ENCODE measurements around the gene ATP8B3. TPM values are rescaled to one million over a fixed set of nuclear protein-coding genes. Genes with fewer than 3 reads are reported as not detected.

ATP8B3 gene
- total and polyA plus RNA-seq, 10 of the 15 experiments (the other 5 are each of a cell fraction or from before 2014, with no cell fraction given) = 0.13 to 1.7 (median 0.52) TPM

- Histone ChIP-seq H3K4me1 (ENCODE audit: control insufficient read depth, insufficient read depth, low read length) (no peaks in the 10 kb centered on the region), H3K9me3 (replicated peaks; ENCODE audit: control insufficient read depth, insufficient read depth, low read length) (peaks cover 2% of the 10 kb centered on the region; the same call in 1 of the 3 replicates), H3K79me2 (ENCODE audit: control insufficient read depth, insufficient read depth, low read length) (no peaks in the 10 kb centered on the region), H4K20me1 (ENCODE audit: control insufficient read depth, insufficient read depth) (no peaks in the 10 kb centered on the region), H3K36me3 (ENCODE audit: control insufficient read depth in 2 of 2, insufficient read depth in 2 of 2, low read length in 1 of 2) (no peaks in the 10 kb centered on the region), H3K4me3 (no peak overlapping the region), H3K4me2 (ENCODE audit: control insufficient read depth, insufficient read depth) (no peak overlapping the region), H3K27me3 (replicated peaks in 1 of 2; ENCODE audit: control insufficient read depth in 2 of 2, insufficient read depth in 2 of 2, low read length in 1 of 2) (no peaks in the 10 kb centered on the region; a peak in 1 of 4 replicates), H2AFZ (ENCODE audit: control insufficient read depth, low read depth, low read length) (no peak overlapping the region), H3K9ac (ENCODE audit: control insufficient read depth, insufficient read depth, low read length) (no peak overlapping the region), H3K27ac (ENCODE audit: control insufficient read depth, insufficient read depth) (no peak overlapping the region)
- FAIRE-seq (no peak), ATAC-seq (no peak), DNase-seq (ENCODE audit: low read depth, low spot score) (no peak)
- intact Hi-C loops (cut with micrococcal nuclease; ENCODE audit: unreplicated experiment) (no loop called here), in situ Hi-C loops (cut with MboI) (no loop called here)
- ChIA-PET RAD21 (ENCODE audit: unreplicated experiment) (no interaction called here), POLR2A (no interaction called here), CTCF (no interaction called here), SMC1A (ENCODE audit: uncharacterized antibody, unreplicated experiment) (no interaction called here)
- WGBS (ENCODE audit: insufficient coverage, insufficient replicate concordance, low lambda C conversion rate, missing lambda C conversion rate) = 52% methylated on average over 8 of the region's 8 CpGs
- BruUV-seq (replicated peaks) = no TSS peak
- no peak for TF ChIP-seq NFYA (IDR thresholded peaks at IDR 0.05; ENCODE audit: borderline replicate concordance, low read depth, low read length)
- TF ChIP-seq, protein P1, sequence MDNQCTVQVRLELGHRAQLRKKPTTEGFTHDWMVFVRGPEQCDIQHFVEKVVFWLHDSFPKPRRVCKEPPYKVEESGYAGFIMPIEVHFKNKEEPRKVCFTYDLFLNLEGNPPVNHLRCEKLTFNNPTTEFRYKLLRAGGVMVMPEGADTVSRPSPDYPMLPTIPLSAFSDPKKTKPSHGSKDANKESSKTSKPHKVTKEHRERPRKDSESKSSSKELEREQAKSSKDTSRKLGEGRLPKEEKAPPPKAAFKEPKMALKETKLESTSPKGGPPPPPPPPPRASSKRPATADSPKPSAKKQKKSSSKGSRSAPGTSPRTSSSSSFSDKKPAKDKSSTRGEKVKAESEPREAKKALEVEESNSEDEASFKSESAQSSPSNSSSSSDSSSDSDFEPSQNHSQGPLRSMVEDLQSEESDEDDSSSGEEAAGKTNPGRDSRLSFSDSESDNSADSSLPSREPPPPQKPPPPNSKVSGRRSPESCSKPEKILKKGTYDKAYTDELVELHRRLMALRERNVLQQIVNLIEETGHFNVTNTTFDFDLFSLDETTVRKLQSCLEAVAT (IDR thresholded peaks at IDR 0.05) = no peak
- TF ChIP-seq, protein P2, sequence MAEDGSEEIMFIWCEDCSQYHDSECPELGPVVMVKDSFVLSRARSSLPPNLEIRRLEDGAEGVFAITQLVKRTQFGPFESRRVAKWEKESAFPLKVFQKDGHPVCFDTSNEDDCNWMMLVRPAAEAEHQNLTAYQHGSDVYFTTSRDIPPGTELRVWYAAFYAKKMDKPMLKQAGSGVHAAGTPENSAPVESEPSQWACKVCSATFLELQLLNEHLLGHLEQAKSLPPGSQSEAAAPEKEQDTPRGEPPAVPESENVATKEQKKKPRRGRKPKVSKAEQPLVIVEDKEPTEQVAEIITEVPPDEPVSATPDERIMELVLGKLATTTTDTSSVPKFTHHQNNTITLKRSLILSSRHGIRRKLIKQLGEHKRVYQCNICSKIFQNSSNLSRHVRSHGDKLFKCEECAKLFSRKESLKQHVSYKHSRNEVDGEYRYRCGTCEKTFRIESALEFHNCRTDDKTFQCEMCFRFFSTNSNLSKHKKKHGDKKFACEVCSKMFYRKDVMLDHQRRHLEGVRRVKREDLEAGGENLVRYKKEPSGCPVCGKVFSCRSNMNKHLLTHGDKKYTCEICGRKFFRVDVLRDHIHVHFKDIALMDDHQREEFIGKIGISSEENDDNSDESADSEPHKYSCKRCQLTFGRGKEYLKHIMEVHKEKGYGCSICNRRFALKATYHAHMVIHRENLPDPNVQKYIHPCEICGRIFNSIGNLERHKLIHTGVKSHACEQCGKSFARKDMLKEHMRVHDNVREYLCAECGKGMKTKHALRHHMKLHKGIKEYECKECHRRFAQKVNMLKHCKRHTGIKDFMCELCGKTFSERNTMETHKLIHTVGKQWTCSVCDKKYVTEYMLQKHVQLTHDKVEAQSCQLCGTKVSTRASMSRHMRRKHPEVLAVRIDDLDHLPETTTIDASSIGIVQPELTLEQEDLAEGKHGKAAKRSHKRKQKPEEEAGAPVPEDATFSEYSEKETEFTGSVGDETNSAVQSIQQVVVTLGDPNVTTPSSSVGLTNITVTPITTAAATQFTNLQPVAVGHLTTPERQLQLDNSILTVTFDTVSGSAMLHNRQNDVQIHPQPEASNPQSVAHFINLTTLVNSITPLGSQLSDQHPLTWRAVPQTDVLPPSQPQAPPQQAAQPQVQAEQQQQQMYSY (CRISPR knock-in tag; IDR thresholded peaks at IDR 0.05) = no peak
- TF ChIP-seq IRF4 (IDR thresholded peaks at IDR 0.05; ENCODE audit: low read depth, low read length) = no peak
- TF ChIP-seq TCF3 (IDR thresholded peaks at IDR 0.05; ENCODE audit: borderline replicate concordance, insufficient read depth, low read depth, low read length) = no peak
- TF ChIP-seq SMAD5 (IDR thresholded peaks at IDR 0.05; ENCODE audit: low read depth) = no peak
- no peak for TF ChIP-seq PAX5 (IDR thresholded peaks at IDR 0.05; ENCODE audit: borderline replicate concordance, low read depth, low read length)
- TF ChIP-seq, protein P3, sequence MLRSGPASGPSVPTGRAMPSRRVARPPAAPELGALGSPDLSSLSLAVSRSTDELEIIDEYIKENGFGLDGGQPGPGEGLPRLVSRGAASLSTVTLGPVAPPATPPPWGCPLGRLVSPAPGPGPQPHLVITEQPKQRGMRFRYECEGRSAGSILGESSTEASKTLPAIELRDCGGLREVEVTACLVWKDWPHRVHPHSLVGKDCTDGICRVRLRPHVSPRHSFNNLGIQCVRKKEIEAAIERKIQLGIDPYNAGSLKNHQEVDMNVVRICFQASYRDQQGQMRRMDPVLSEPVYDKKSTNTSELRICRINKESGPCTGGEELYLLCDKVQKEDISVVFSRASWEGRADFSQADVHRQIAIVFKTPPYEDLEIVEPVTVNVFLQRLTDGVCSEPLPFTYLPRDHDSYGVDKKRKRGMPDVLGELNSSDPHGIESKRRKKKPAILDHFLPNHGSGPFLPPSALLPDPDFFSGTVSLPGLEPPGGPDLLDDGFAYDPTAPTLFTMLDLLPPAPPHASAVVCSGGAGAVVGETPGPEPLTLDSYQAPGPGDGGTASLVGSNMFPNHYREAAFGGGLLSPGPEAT (IDR thresholded peaks at IDR 0.05; ENCODE audit: low read depth) = no peak
- TF ChIP-seq, protein P4, sequence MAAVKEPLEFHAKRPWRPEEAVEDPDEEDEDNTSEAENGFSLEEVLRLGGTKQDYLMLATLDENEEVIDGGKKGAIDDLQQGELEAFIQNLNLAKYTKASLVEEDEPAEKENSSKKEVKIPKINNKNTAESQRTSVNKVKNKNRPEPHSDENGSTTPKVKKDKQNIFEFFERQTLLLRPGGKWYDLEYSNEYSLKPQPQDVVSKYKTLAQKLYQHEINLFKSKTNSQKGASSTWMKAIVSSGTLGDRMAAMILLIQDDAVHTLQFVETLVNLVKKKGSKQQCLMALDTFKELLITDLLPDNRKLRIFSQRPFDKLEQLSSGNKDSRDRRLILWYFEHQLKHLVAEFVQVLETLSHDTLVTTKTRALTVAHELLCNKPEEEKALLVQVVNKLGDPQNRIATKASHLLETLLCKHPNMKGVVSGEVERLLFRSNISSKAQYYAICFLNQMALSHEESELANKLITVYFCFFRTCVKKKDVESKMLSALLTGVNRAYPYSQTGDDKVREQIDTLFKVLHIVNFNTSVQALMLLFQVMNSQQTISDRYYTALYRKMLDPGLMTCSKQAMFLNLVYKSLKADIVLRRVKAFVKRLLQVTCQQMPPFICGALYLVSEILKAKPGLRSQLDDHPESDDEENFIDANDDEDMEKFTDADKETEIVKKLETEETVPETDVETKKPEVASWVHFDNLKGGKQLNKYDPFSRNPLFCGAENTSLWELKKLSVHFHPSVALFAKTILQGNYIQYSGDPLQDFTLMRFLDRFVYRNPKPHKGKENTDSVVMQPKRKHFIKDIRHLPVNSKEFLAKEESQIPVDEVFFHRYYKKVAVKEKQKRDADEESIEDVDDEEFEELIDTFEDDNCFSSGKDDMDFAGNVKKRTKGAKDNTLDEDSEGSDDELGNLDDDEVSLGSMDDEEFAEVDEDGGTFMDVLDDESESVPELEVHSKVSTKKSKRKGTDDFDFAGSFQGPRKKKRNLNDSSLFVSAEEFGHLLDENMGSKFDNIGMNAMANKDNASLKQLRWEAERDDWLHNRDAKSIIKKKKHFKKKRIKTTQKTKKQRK (IDR thresholded peaks at IDR 0.05; ENCODE audit: low read depth, low read length) = no peak
- no peak for TF ChIP-seq ELK1 (IDR thresholded peaks at IDR 0.05; ENCODE audit: low read depth, low read length)
- no peak for TF ChIP-seq STAT1 (conservative IDR thresholded peaks at IDR 0.05)
- no peak for TF ChIP-seq TBL1XR1 (IDR thresholded peaks at IDR 0.05; ENCODE audit: low read depth, low read length)
- TF ChIP-seq ZBED1 (IDR thresholded peaks at IDR 0.05; ENCODE audit: borderline replicate concordance) = no peak
- TF ChIP-seq BRCA1 (IDR thresholded peaks at IDR 0.05; ENCODE audit: low read depth, low read length) = no peak
Measured at GRCh38 chr19:1787116-1787515, 25.0 kb downstream of the ATP8B3 start.

All from GM12878 (cell line).